OCI-LY1 (cell line): ENCODE data around the gene RCE1.

Experiments
- H2AFZ ChIP-seq: fragments of 200-600 bp; sonication (generic), shearing (Covaris generic); 2 replicates; pipeline ENCODE4 v1.6.0; 2014; ENCODE audit warnings: antibody characterized with exemption, mild to moderate bottlenecking, low read length
- H3F3A ChIP-seq: fragments of 200-600 bp; sonication (generic), shearing (Covaris generic); 2 replicates; pipeline ENCODE4 v1.6.0; 2014; ENCODE audit warnings: mild to moderate bottlenecking, antibody characterized with exemption, low read length, moderate library complexity; ENCODE audit not compliant: insufficient read depth
- H3K27ac ChIP-seq: fragments of 200-600 bp; sonication (generic); 2 replicates; pipeline ENCODE4 v1.5.1; 2014; ENCODE audit warnings: low read length, mixed run types, mild to moderate bottlenecking, low read depth; ENCODE audit not compliant: poor library complexity, severe bottlenecking
- H3K27me3 ChIP-seq: fragments of 200-600 bp; sonication (generic); 2 replicates; pipeline ENCODE4 v1.6.0; 2014; ENCODE audit warnings: antibody characterized with exemption, mild to moderate bottlenecking, low read length, moderate library complexity; ENCODE audit not compliant: insufficient read depth
- H3K36me3 ChIP-seq: fragments of 200-600 bp; sonication (generic); 2 replicates; pipeline ENCODE4 v1.6.1; 2014; ENCODE audit warnings: mild to moderate bottlenecking, antibody characterized with exemption, low read length, moderate library complexity, mixed read lengths; ENCODE audit not compliant: insufficient read depth
- H3K4me1 ChIP-seq: fragments of 200-600 bp; sonication (generic); 2 replicates; pipeline ENCODE4 v1.5.1; 2014; ENCODE audit warnings: mild to moderate bottlenecking, low read length, moderate library complexity; ENCODE audit not compliant: insufficient read depth, severe bottlenecking
- H3K4me2 ChIP-seq: fragments of 200-600 bp; sonication (generic), shearing (Covaris generic); 2 replicates; pipeline ENCODE4 v1.6.1; 2014; ENCODE audit warnings: low read length
- H3K4me3 ChIP-seq: fragments of 200-600 bp; sonication (generic); 2 replicates; pipeline ENCODE4 v1.5.1; 2014; ENCODE audit warnings: low read length, low read depth, mild to moderate bottlenecking, mixed read lengths; ENCODE audit not compliant: poor library complexity, severe bottlenecking
- H3K79me2 ChIP-seq: fragments of 200-600 bp; shearing (Covaris generic); 2 replicates; pipeline ENCODE4 v1.6.1; 2016; ENCODE audit warnings: mixed run types, low read length, mixed read lengths; ENCODE audit not compliant: insufficient read depth
- H3K9ac ChIP-seq: fragments of 200-600 bp; sonication (generic), shearing (Covaris generic); 2 replicates; pipeline ENCODE4 v1.6.1; 2014; ENCODE audit warnings: mild to moderate bottlenecking, low read length, mixed read lengths
- H3K9me2 ChIP-seq: fragments of 200-600 bp; sonication (generic), shearing (Covaris generic); 2 replicates; pipeline ENCODE4 v1.6.1; 2014; ENCODE audit warnings: low read depth, mild to moderate bottlenecking, low read length, mixed read lengths
- H3K9me3 ChIP-seq: fragments of 200-600 bp; shearing (Covaris generic); 2 replicates; pipeline ENCODE4 v1.6.1; 2014; ENCODE audit warnings: low read length, mixed read lengths
- H4K20me1 ChIP-seq: fragments of 200-600 bp; sonication (generic), shearing (Covaris generic); 2 replicates; pipeline ENCODE4 v1.6.0; 2016; ENCODE audit warnings: mild to moderate bottlenecking, low read length; ENCODE audit not compliant: insufficient read depth
- EZH2 ChIP-seq: fragments of 200-600 bp; sonication (generic), shearing (Covaris generic); IDR thresholded peaks from 2 replicates; pipeline ENCODE4 v1.8.0; 2017; ENCODE audit warnings: borderline replicate concordance, mixed run types, mild to moderate bottlenecking, antibody characterized with exemption, low read length, moderate library complexity, mixed read lengths
- TF ChIP-seq, protein P1 (sequence below): fragments of 200-600 bp; sonication (generic), shearing (Covaris generic); IDR thresholded peaks from 2 replicates; pipeline ENCODE4 v1.5.1; 2017; ENCODE audit warnings: mild to moderate bottlenecking, antibody characterized with exemption, low read length, moderate library complexity, mixed read lengths

RCE1 gene

GRCh38 chr11:66809592-66809991, 33.6 kb upstream of the RCE1 start:
- Histone ChIP-seq H3K36me3 (peaks cover 13% of the 10 kb centered on the region; the same call in 1 of the 2 replicates), H2AFZ (no peak overlapping the region), H3K4me3 (no peak overlapping the region), H3K4me1 (no peaks in the 10 kb centered on the region), H3K9me3 (no peaks in the 10 kb centered on the region), H3K9ac (no peak overlapping the region), H3F3A (no peaks in the 10 kb centered on the region), H3K9me2 (no peaks in the 10 kb centered on the region), H4K20me1 (no peaks in the 10 kb centered on the region), H3K27me3 (no peaks in the 10 kb centered on the region), H3K79me2 (no peaks in the 10 kb centered on the region), H3K27ac (no peak overlapping the region), H3K4me2 (no peak overlapping the region)
- no peak for TF ChIP-seq EZH2
- TF ChIP-seq, protein P1, sequence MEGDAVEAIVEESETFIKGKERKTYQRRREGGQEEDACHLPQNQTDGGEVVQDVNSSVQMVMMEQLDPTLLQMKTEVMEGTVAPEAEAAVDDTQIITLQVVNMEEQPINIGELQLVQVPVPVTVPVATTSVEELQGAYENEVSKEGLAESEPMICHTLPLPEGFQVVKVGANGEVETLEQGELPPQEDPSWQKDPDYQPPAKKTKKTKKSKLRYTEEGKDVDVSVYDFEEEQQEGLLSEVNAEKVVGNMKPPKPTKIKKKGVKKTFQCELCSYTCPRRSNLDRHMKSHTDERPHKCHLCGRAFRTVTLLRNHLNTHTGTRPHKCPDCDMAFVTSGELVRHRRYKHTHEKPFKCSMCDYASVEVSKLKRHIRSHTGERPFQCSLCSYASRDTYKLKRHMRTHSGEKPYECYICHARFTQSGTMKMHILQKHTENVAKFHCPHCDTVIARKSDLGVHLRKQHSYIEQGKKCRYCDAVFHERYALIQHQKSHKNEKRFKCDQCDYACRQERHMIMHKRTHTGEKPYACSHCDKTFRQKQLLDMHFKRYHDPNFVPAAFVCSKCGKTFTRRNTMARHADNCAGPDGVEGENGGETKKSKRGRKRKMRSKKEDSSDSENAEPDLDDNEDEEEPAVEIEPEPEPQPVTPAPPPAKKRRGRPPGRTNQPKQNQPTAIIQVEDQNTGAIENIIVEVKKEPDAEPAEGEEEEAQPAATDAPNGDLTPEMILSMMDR, result no peak

DNA sequence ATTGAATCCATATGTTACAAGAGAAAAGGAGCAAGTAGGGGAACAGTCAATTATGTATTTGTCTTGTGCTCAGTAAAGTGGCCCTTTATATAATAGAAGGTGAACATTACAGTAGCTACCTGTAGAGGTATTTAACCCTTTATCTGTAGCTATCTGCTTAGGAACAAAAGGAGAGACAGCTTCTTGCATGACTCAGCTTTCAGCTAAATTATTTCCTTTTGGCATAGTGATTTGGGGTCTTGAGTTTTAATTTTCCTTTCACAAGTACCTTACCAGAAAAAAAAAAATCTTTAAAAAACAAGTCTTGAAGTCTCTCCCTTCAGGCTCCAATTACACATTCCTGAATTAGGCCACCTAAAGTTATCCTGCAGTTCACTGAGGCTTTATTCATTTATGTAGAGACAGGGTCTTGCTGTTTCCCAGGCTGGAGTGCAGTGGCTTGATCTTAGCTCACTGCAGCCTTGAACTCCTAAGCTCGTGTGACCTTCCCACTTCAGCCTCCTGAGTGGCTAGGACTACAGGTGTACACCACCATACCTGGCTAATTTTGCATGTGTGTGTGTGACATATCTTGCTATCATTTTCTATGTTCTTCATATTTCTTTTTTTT, 32.6 kb upstream of the RCE1 start:
- TF ChIP-seq, protein P1, result no peak
- no peak for TF ChIP-seq EZH2
- H3K4me3 ChIP-seq, result no peak overlapping the region
- H3K4me2 ChIP-seq, result no peak overlapping the region
- H3K9me3 ChIP-seq, result no peaks in the 10 kb centered on the region
- no peak overlapping the region for H3K27ac ChIP-seq
- H4K20me1 ChIP-seq, result no peaks in the 10 kb centered on the region
- H3K9me2 ChIP-seq, result no peaks in the 10 kb centered on the region
- no peaks in the 10 kb centered on the region for H3K27me3 ChIP-seq
- no peak overlapping the region for H2AFZ ChIP-seq
- H3K79me2 ChIP-seq, result no peaks in the 10 kb centered on the region
- H3K9ac ChIP-seq, result no peak overlapping the region
- H3F3A ChIP-seq, result no peaks in the 10 kb centered on the region
- H3K4me1 ChIP-seq, result no peaks in the 10 kb centered on the region
- H3K36me3 ChIP-seq, result peaks cover 13% of the 10 kb centered on the region; the same call in 1 of the 2 replicates

GRCh38 chr11:66814678-66815077, 28.6 kb upstream of the RCE1 start:
- H3K4me2 ChIP-seq, result no peak overlapping the region
- H3K4me3 ChIP-seq, result no peak overlapping the region

More at GRCh38 chr11:66814678-66815077, 28.6 kb upstream of the RCE1 start:
- Histone ChIP-seq H3K9me3 (no peaks in the 10 kb centered on the region), H4K20me1 (no peaks in the 10 kb centered on the region), H2AFZ (no peak overlapping the region), H3F3A (no peaks in the 10 kb centered on the region), H3K27ac (no peak overlapping the region), H3K9me2 (no peaks in the 10 kb centered on the region), H3K9ac (no peak overlapping the region), H3K4me1 (no peaks in the 10 kb centered on the region), H3K27me3 (no peaks in the 10 kb centered on the region), H3K36me3 (peaks cover 7% of the 10 kb centered on the region; the same call in 1 of the 2 replicates), H3K79me2 (no peaks in the 10 kb centered on the region)
- no peak for TF ChIP-seq EZH2
- TF ChIP-seq, protein P1, result no peak
